Measurements from ENCODE around the gene AIG1.

DNA sequence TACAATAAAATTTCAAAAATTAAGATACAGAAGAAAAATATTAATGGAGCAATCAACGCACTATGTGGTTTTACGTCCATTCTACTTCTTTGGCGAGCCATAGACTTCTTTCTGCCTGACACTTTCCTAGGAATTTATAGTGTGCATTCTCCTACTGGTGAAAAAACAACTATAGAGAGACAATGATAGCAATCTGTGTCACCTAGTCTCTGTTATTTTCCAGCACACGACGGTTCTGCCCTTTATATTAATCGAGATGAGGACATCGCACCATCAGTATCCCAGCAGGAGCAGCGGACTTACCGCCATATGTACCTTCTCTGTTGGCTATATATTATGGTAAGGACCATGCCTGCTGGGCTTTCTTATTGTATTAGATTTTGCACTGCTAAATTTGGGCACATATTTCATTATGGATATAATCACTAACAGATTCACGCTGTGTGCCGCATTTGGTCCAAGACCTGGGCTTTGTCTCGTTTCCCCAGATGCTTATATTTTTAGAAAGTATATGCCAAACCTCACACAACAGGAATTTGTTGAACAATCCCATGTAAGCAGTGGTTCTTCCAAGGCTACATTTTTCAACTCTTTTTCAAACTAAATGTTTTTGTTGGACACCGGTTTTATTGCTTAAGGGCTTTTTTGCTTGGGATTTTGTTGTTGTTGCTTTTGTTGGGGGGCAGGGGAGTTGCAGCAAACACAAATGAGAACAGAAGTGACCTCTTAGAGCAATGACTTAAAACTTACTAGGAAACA lies 223.4 kb downstream of the AIG1 start:
- TF ChIP-seq ZEB1 (IDR thresholded peaks at IDR 0.05; ENCODE audit: insufficient replicate concordance, low read depth), result no peak
- TF ChIP-seq, protein P1, sequence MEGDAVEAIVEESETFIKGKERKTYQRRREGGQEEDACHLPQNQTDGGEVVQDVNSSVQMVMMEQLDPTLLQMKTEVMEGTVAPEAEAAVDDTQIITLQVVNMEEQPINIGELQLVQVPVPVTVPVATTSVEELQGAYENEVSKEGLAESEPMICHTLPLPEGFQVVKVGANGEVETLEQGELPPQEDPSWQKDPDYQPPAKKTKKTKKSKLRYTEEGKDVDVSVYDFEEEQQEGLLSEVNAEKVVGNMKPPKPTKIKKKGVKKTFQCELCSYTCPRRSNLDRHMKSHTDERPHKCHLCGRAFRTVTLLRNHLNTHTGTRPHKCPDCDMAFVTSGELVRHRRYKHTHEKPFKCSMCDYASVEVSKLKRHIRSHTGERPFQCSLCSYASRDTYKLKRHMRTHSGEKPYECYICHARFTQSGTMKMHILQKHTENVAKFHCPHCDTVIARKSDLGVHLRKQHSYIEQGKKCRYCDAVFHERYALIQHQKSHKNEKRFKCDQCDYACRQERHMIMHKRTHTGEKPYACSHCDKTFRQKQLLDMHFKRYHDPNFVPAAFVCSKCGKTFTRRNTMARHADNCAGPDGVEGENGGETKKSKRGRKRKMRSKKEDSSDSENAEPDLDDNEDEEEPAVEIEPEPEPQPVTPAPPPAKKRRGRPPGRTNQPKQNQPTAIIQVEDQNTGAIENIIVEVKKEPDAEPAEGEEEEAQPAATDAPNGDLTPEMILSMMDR (CRISPR knock-in tag; IDR thresholded peaks at IDR 0.05), result no peak

All from HepG2 (cell line).